A549 (cell line): ENCODE results near the gene ANO4. TPM values are rescaled to one million over a fixed set of nuclear protein-coding genes. Genes with fewer than 3 reads are reported as not detected.

Experiments
- ATAC-seq, 2 experiments: fragments of 200-7000 bp in 1 of 2; fragments of >200 bp in 1 of 2; cut with Nextera tagmentation in 1 of 2; cut with Tn5 transposase in 1 of 2; 3 replicates each; pipeline versions ENCODE4 v1.8.0 to v1.9.1; 2018 to 2020; ENCODE audit warnings: mild to moderate bottlenecking in 1 of 2, moderate library complexity in 1 of 2
- CTCF ChIA-PET: fragments of 300-600 bp; sonication (Branson Sonifier 250); formaldehyde crosslinking; extraction: SDS; loops from one replicate; lab custom pipeline; 2021; ENCODE audit warnings: antibody characterized with exemption, inconsistent platforms; lab: Yijun Ruan, JAX
- POLR2A ChIA-PET: fragments of 350-600 bp; formaldehyde crosslinking; extraction: SDS; loops from one replicate; lab custom pipeline; 2021; ENCODE audit warnings: antibody characterized with exemption, inconsistent platforms; lab: Yijun Ruan, JAX
- DNase-seq, 2 experiments: peaks; one replicate each; pipeline versions ENCODE4 v3.0.0 to v3.0.0-alpha.2; 2011 to 2016; ENCODE audit warnings: low read depth in 1 of 2, low spot score in 1 of 2
- FAIRE-seq: peaks from 2 replicates; lab custom pipeline; 2011; peaks lifted over from hg19 to GRCh38; lab: Jason Lieb, UNC
- H3K27ac ChIP-seq, 2 experiments: fragments of >200 bp; sonication (Bioruptor Twin); formaldehyde crosslinking; 3 replicates each; pipeline ENCODE4 v1.5.1; 2016 to 2017
- H3K4me1 ChIP-seq: fragments of >200 bp; sonication (Bioruptor Twin); formaldehyde crosslinking; 3 replicates; pipeline ENCODE4 v1.6.1; 2016
- H3K4me2 ChIP-seq: fragments of >200 bp; sonication (Bioruptor Twin); formaldehyde crosslinking; 3 replicates; pipeline ENCODE4 v1.6.1; 2016
- H3K4me3 ChIP-seq: fragments of >200 bp; sonication (Bioruptor Twin); formaldehyde crosslinking; 3 replicates; pipeline ENCODE4 v1.5.1; 2016
- H3K9me3 ChIP-seq: fragments of >200 bp; sonication (Bioruptor Twin); formaldehyde crosslinking; 3 replicates; pipeline ENCODE4 v1.6.1; 2016
- CBX8 ChIP-seq: fragments of 200-600 bp; sonication (generic); IDR thresholded peaks from 2 replicates; pipeline ENCODE4 v1.6.1; 2016
- CEBPB ChIP-seq, 2 experiments: fragments of >200 bp in 1 of 2; sonication (Bioruptor Twin) in 1 of 2; formaldehyde crosslinking in 1 of 2; IDR thresholded peaks; 2 replicates each; pipeline ENCODE4 v1.6.1; 2012 to 2016
- CHD2 ChIP-seq: fragments of 150-350 bp; IDR thresholded peaks from 2 replicates; pipeline ENCODE4 v1.6.1; 2014; ENCODE audit warnings: low read length; ENCODE audit not compliant: partially characterized antibody
- CHD4 ChIP-seq: fragments of 200-600 bp; sonication (generic); IDR thresholded peaks from 2 replicates; pipeline ENCODE4 v1.6.1; 2016; ENCODE audit warnings: antibody characterized with exemption, mild to moderate bottlenecking, borderline replicate concordance
- CTCF ChIP-seq: fragments of >200 bp; sonication (Bioruptor Twin); formaldehyde crosslinking; IDR thresholded peaks from 3 replicates; pipeline ENCODE4 v1.5.1; 2016
- EHF ChIP-seq: fragments of 250-450 bp; sonication (Bioruptor Pico); IDR thresholded peaks from 2 replicates; pipeline ENCODE4 v1.5.0; 2020; ENCODE audit warnings: mild to moderate bottlenecking
- EP300 ChIP-seq, 2 experiments: fragments of >200 bp; sonication (Bioruptor Twin); formaldehyde crosslinking; IDR thresholded peaks; 2 replicates in 1 of 2; 3 replicates in 1 of 2; pipeline ENCODE4 v1.6.1; 2016 to 2017
- ESRRA ChIP-seq: fragments of 150-350 bp; IDR thresholded peaks from 2 replicates; pipeline ENCODE4 v1.6.1; 2014; ENCODE audit warnings: mild to moderate bottlenecking, low read length, borderline replicate concordance
- FOSB ChIP-seq: fragments of 250-450 bp; sonication (Bioruptor Pico); IDR thresholded peaks from 2 replicates; pipeline ENCODE4 v1.5.0; 2020; ENCODE audit warnings: mild to moderate bottlenecking, moderate library complexity
- FOSL2 ChIP-seq, 2 experiments: fragments of 450-650 bp in 1 of 2; fragments of >200 bp in 1 of 2; sonication (Bioruptor Twin) in 1 of 2; formaldehyde crosslinking; IDR thresholded peaks; 2 replicates each; pipeline versions ENCODE4 v1.5.0 to v1.6.1; 2016 to 2020; ENCODE audit warnings: mild to moderate bottlenecking in 1 of 2, moderate library complexity in 1 of 2
- HDAC2 ChIP-seq: fragments of 200-600 bp; sonication (generic); IDR thresholded peaks from 2 replicates; pipeline ENCODE4 v1.6.1; 2016
- HOXB5 ChIP-seq: fragments of 250-450 bp; sonication (Bioruptor Pico); IDR thresholded peaks from 2 replicates; pipeline ENCODE4 v1.5.0; 2020; ENCODE audit warnings: mild to moderate bottlenecking, moderate library complexity
- JUN ChIP-seq, 2 experiments: fragments of >200 bp; sonication (Bioruptor Twin); formaldehyde crosslinking; IDR thresholded peaks; 2 replicates in 1 of 2; 3 replicates in 1 of 2; pipeline ENCODE4 v1.6.1; 2016 to 2017
- JUNB ChIP-seq: fragments of >200 bp; sonication (Bioruptor Twin); formaldehyde crosslinking; IDR thresholded peaks from 2 replicates; pipeline ENCODE4 v1.6.1; 2016
- MAFK ChIP-seq: fragments of 450-650 bp; IDR thresholded peaks from 2 replicates; pipeline ENCODE4 v1.6.1; 2014; ENCODE audit not compliant: partially characterized antibody
- MAZ ChIP-seq: fragments of 150-350 bp; IDR thresholded peaks from 2 replicates; pipeline ENCODE4 v1.6.1; 2014; ENCODE audit warnings: antibody characterized with exemption, low read depth, low read length, borderline replicate concordance
- MYC ChIP-seq: IDR thresholded peaks from 2 replicates; pipeline ENCODE4 v1.6.1; 2012; ENCODE audit warnings: mild to moderate bottlenecking, inconsistent platforms, low read length, improper control_type of control experiment, borderline replicate concordance
- NFE2L2 ChIP-seq: fragments of 150-350 bp; conservative IDR thresholded peaks from 2 replicates; pipeline ENCODE4 v1.6.1; 2014; ENCODE audit warnings: low read length
- NPAS2 ChIP-seq: fragments of 250-450 bp; sonication (Bioruptor Pico); IDR thresholded peaks from 2 replicates; pipeline ENCODE4 v1.8.0; 2022; ENCODE audit warnings: mild to moderate bottlenecking, moderate library complexity, borderline replicate concordance
- PHF8 ChIP-seq: fragments of 200-600 bp; sonication (generic); IDR thresholded peaks from 2 replicates; pipeline ENCODE4 v1.6.1; 2016; ENCODE audit warnings: low read depth, mild to moderate bottlenecking, antibody characterized with exemption, moderate library complexity, borderline replicate concordance
- POLR2AphosphoS2 ChIP-seq: conservative IDR thresholded peaks from 2 replicates; pipeline ENCODE4 v1.6.1; 2012; ENCODE audit warnings: low read length, improper control_type of control experiment, inconsistent platforms
- RAD21 ChIP-seq, 2 experiments: fragments of >200 bp in 1 of 2; sonication (Bioruptor Twin) in 1 of 2; formaldehyde crosslinking in 1 of 2; IDR thresholded peaks in 1 of 2; conservative IDR thresholded peaks in 1 of 2; 2 replicates in 1 of 2; 3 replicates in 1 of 2; pipeline ENCODE4 v1.6.1; 2012 to 2018; ENCODE audit warnings: inconsistent platforms in 1 of 2
- RARB ChIP-seq: fragments of 250-450 bp; sonication (Bioruptor Pico); IDR thresholded peaks from 2 replicates; pipeline ENCODE4 v1.8.0; 2021; ENCODE audit warnings: mild to moderate bottlenecking, moderate library complexity
- RCOR1 ChIP-seq: fragments of 150-350 bp; IDR thresholded peaks from 2 replicates; pipeline ENCODE4 v1.6.1; 2014; ENCODE audit warnings: antibody characterized with exemption, low read length, low read depth
- RFX5 ChIP-seq: fragments of 450-650 bp; IDR thresholded peaks from 2 replicates; pipeline ENCODE4 v1.7.1; 2014; ENCODE audit warnings: antibody characterized with exemption, mild to moderate bottlenecking, moderate library complexity
- SMC3 ChIP-seq: fragments of >200 bp; sonication (Bioruptor Twin); formaldehyde crosslinking; IDR thresholded peaks from 3 replicates; pipeline ENCODE4 v1.6.1; 2018; ENCODE audit warnings: inconsistent platforms
- SREBF2 ChIP-seq: fragments of 450-650 bp; IDR thresholded peaks from 2 replicates; pipeline ENCODE4 v1.6.1; 2014; ENCODE audit warnings: mild to moderate bottlenecking, moderate library complexity
- TFCP2L1 ChIP-seq: fragments of 250-450 bp; sonication (Bioruptor Pico); IDR thresholded peaks from 2 replicates; pipeline ENCODE4 v1.5.0; 2021; ENCODE audit warnings: mild to moderate bottlenecking
- ZC3H11A ChIP-seq: fragments of 450-650 bp; IDR thresholded peaks from 2 replicates; pipeline ENCODE4 v1.6.1; 2014; ENCODE audit warnings: antibody characterized with exemption, mild to moderate bottlenecking
- WGBS: methylation state at CpG from one replicate; pipeline ENCODE4 v1.1.6; 2017; ENCODE audit errors: missing lambda C conversion rate; 5-methylcytosine and 5-hydroxymethylcytosine counted together
- polyA plus RNA-seq, 4 experiments: library from polyadenylated mRNA; depleted of rRNA in 3 of 4; stranded (reverse); fragments of >200 nt; fragmentation: RNase III in 1 of 4; extraction: RNeasy Plus Mini Kit Qiagen cat#74134 plus additional on column Dnase treatment in 1 of 4; gene quantifications; 2 replicates in 3 of 4; 3 replicates in 1 of 4; pipeline ENCODE4 v1.2.3, GENCODE V29; 2011 to 2017
- TF ChIP-seq, protein P1 (sequence below): fragments of 250-450 bp; sonication (Bioruptor Pico); IDR thresholded peaks from 2 replicates; pipeline ENCODE4 v1.5.0; 2020; ENCODE audit warnings: low read depth, mild to moderate bottlenecking, moderate library complexity
- TF ChIP-seq, protein P2 (sequence below): fragments of 450-650 bp; IDR thresholded peaks from 2 replicates; pipeline ENCODE4 v1.6.1; 2014; ENCODE audit warnings: antibody characterized with exemption

Gene ANO4
- polyA plus RNA-seq, 2 of the 4 experiments (the other 2 are of a cell fraction), result 0.17 TPM; not detected in 1

GRCh38 chr12:100795174-100795799 lies 711 bp downstream of the ANO4 start:
- CTCF ChIA-PET, result no interaction called here
- FAIRE-seq, result no peak
- no peak for TF ChIP-seq CBX8
- TF ChIP-seq FOSL2 (IDR thresholded peaks at IDR 0.05), result no peak
- no peak for TF ChIP-seq FOSL2 (CRISPR knock-in tag; IDR thresholded peaks at IDR 0.05)
- TF ChIP-seq NPAS2, result no peak
- TF ChIP-seq EHF (CRISPR knock-in tag), result no peak
- no peak for TF ChIP-seq RARB (CRISPR knock-in tag)
- no peak for TF ChIP-seq MAFK
- no peak for TF ChIP-seq PHF8
- no peak for TF ChIP-seq RAD21 (conservative IDR thresholded peaks at IDR 0.05 in 1 of 2, IDR thresholded peaks at IDR 0.05 in 1 of 2)
- TF ChIP-seq, protein P1, sequence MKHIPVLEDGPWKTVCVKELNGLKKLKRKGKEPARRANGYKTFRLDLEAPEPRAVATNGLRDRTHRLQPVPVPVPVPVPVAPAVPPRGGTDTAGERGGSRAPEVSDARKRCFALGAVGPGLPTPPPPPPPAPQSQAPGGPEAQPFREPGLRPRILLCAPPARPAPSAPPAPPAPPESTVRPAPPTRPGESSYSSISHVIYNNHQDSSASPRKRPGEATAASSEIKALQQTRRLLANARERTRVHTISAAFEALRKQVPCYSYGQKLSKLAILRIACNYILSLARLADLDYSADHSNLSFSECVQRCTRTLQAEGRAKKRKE, result no peak
- TF ChIP-seq MAZ, result no peak
- TF ChIP-seq ZC3H11A, result no peak
- TF ChIP-seq ESRRA, result no peak
- TF ChIP-seq JUNB, result no peak
- no peak for TF ChIP-seq CTCF
- no peak for TF ChIP-seq JUN (IDR thresholded peaks at IDR 0.05)
- TF ChIP-seq RFX5, result no peak
- no peak for TF ChIP-seq HDAC2
- TF ChIP-seq FOSB (CRISPR knock-in tag), result no peak
- POLR2A ChIA-PET, result no interaction called here
- ATAC-seq, result peak; percentile 32 to 48; a peak in 3 of 6 replicates
- DNase-seq, result no peak
- Histone ChIP-seq H3K27ac (no peak overlapping the region), H3K4me3 (no peak overlapping the region), H3K4me1 (no peaks in the 10 kb centered on the region), H3K9me3 (no peaks in the 10 kb centered on the region), H3K4me2 (peak overlapping the region; percentile 52; the same call in 2 of the 3 replicates)
- WGBS, result 10% methylated on average over 9 of the region's 9 CpGs

GRCh38 chr12:100795800-100796179 lies 1.2 kb downstream of the ANO4 start:
- no peak for TF ChIP-seq POLR2AphosphoS2
- TF ChIP-seq, all 56 proteins: peak for 0
- H3K27ac ChIP-seq, result no peak overlapping the region
- DNase-seq, result no peak
- no peaks in the 10 kb centered on the region for H3K9me3 ChIP-seq
- no peak overlapping the region for H3K4me3 ChIP-seq
- FAIRE-seq, result no peak
- no peak overlapping the region for H3K4me2 ChIP-seq
- no peak for ATAC-seq
- CTCF ChIA-PET, result no interaction called here
- POLR2A ChIA-PET, result no interaction called here
- WGBS, result 2% methylated on average over 6 of the region's 6 CpGs
- no peaks in the 10 kb centered on the region for H3K4me1 ChIP-seq

DNA sequence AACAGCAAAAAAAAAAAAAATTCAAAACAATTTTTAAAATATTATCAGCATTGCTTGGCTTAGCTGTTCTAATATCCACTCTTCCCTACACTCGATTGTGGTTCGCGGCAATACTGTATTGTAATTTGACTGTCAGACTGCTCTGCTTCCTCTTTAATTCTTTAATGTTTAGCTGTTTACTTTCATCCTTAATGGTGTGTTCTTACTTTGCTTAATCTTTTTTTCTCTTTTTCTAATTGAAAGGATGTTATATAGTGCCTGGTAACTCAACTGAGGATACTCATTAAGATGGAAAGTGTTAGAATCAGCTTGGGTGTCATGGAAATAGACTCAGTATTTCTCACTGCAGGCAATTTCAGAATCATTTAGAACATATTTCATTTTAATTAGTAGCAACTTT lies 2.0 kb downstream of the ANO4 start:
- CTCF ChIA-PET, result no interaction called here
- H3K4me2 ChIP-seq, result no peak overlapping the region
- POLR2A ChIA-PET, result no interaction called here
- H3K4me1 ChIP-seq, result no peaks in the 10 kb centered on the region
- H3K9me3 ChIP-seq, result no peaks in the 10 kb centered on the region
- no peak for FAIRE-seq
- H3K27ac ChIP-seq, result no peak overlapping the region
- no peak for DNase-seq
- no peak overlapping the region for H3K4me3 ChIP-seq
- no peak for ATAC-seq
- TF ChIP-seq TFCP2L1 (no peak), SMC3 (no peak), NPAS2 (no peak), EP300 (IDR thresholded peaks at IDR 0.05) (no peak), POLR2AphosphoS2 (no peak), ESRRA (no peak), MYC (no peak), CHD4 (no peak), JUNB (no peak), CHD2 (no peak), RCOR1 (no peak), SREBF2 (no peak), ZC3H11A (no peak), HOXB5 (no peak), NFE2L2 (no peak), FOSL2 (IDR thresholded peaks at IDR 0.05) (no peak), FOSL2 (CRISPR knock-in tag; IDR thresholded peaks at IDR 0.05) (no peak), CEBPB (IDR thresholded peaks at IDR 0.05) (no peak), MAFK (no peak), PHF8 (no peak)
- TF ChIP-seq, protein P2, sequence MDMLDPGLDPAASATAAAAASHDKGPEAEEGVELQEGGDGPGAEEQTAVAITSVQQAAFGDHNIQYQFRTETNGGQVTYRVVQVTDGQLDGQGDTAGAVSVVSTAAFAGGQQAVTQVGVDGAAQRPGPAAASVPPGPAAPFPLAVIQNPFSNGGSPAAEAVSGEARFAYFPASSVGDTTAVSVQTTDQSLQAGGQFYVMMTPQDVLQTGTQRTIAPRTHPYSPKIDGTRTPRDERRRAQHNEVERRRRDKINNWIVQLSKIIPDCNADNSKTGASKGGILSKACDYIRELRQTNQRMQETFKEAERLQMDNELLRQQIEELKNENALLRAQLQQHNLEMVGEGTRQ, result no peak
- WGBS, result 84% methylated on average over 3 of the region's 3 CpGs
